Measurements from ENCODE around the gene ITSN2. TPM values are rescaled to one million over a fixed set of nuclear protein-coding genes. Genes with fewer than 3 reads are reported as not detected.

ITSN2 gene
- total and polyA plus RNA-seq, 2 of the 8 experiments (the other 6 are each of a cell fraction or from before 2014, with no cell fraction given) = 9.3 to 17.0 TPM

DNA sequence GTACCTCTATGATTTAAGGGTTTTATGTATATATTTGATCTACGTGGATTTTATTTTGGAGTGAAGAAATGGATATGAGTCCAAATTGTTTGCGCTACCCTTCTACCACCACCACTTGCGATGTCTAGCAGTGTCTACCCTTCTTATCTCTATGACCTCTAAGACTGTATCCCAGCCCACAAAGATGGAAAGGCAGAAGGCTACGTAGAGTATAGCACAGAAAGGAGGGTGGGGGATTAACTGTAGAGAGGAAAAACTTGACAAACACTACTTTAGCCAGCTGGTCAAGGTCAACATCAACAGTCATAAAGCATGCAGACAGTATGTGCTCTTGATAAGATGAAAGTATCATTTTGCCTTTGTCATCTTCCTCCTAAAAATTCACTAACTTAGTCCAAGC is 14.4 kb downstream of the ITSN2 start (continued):
- TF ChIP-seq, protein P1, sequence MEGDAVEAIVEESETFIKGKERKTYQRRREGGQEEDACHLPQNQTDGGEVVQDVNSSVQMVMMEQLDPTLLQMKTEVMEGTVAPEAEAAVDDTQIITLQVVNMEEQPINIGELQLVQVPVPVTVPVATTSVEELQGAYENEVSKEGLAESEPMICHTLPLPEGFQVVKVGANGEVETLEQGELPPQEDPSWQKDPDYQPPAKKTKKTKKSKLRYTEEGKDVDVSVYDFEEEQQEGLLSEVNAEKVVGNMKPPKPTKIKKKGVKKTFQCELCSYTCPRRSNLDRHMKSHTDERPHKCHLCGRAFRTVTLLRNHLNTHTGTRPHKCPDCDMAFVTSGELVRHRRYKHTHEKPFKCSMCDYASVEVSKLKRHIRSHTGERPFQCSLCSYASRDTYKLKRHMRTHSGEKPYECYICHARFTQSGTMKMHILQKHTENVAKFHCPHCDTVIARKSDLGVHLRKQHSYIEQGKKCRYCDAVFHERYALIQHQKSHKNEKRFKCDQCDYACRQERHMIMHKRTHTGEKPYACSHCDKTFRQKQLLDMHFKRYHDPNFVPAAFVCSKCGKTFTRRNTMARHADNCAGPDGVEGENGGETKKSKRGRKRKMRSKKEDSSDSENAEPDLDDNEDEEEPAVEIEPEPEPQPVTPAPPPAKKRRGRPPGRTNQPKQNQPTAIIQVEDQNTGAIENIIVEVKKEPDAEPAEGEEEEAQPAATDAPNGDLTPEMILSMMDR (IDR thresholded peaks at IDR 0.05; ENCODE audit: control extremely low read depth in 1 of 3, insufficient read depth in 1 of 3, low read depth in 1 of 3, low read length in 3 of 3) = no peak
- TF ChIP-seq SP4 (IDR thresholded peaks at IDR 0.05; ENCODE audit: low read length) (no peak), RFX5 (IDR thresholded peaks at IDR 0.05; ENCODE audit: borderline replicate concordance, low read depth, low read length) (no peak), KDM5A (IDR thresholded peaks at IDR 0.05; ENCODE audit: low read length) (no peak), HDAC2 (IDR thresholded peaks at IDR 0.05; ENCODE audit: borderline replicate concordance in 1 of 2, low read depth in 2 of 2, low read length in 2 of 2) (no peak)

Measured in H1 (cell line).